AG09309 (cell line): ENCODE data around the gene SLC17A7.

Experiments used
- DNase-seq: peaks from one replicate; pipeline ENCODE4 v3.0.0-alpha.2; 2010; ENCODE audit warnings: low read depth
- H3K4me3 ChIP-seq: 2 replicates; pipeline ENCODE4 v1.5.1; 2011; ENCODE audit warnings: mild to moderate bottlenecking, low read depth, low read length, moderate library complexity; ENCODE audit not compliant: control insufficient read depth
- CTCF ChIP-seq: IDR thresholded peaks from 2 replicates; pipeline ENCODE4 v1.5.1; 2011; ENCODE audit warnings: mild to moderate bottlenecking, low read depth, low read length, inconsistent platforms; ENCODE audit not compliant: insufficient read depth, control insufficient read depth; ENCODE audit errors: missing control alignments

The SLC17A7 gene

GRCh38 chr19:49470615-49470978, 29.3 kb upstream of the SLC17A7 start:
- no peak for DNase-seq
- no peak overlapping the region for H3K4me3 ChIP-seq
- TF ChIP-seq CTCF, result no peak

- no peak for TF ChIP-seq CTCF
- DNase-seq, result no peak
- H3K4me3 ChIP-seq, result no peak overlapping the region
Observed at GRCh38 chr19:49469828-49470614, 28.7 kb upstream of the SLC17A7 start.

- no peak for DNase-seq
- no peak for TF ChIP-seq CTCF
- no peak overlapping the region for H3K4me3 ChIP-seq
Observed at GRCh38 chr19:49468746-49469447, 27.6 kb upstream of the SLC17A7 start.

GRCh38 chr19:49468199-49468598, 26.9 kb upstream of the SLC17A7 start:
- no peak overlapping the region for H3K4me3 ChIP-seq
- DNase-seq, result no peak
- no peak for TF ChIP-seq CTCF

- no peak for DNase-seq
- H3K4me3 ChIP-seq, result no peak overlapping the region
- TF ChIP-seq CTCF, result no peak
Observed at GRCh38 chr19:49465371-49465770, 24.0 kb upstream of the SLC17A7 start.

- no peak for TF ChIP-seq CTCF
- H3K4me3 ChIP-seq, result no peak overlapping the region
- DNase-seq, result no peak
Observed at GRCh38 chr19:49463960-49464740, 22.8 kb upstream of the SLC17A7 start.
